K562 (cell line): Measurements from ENCODE around the gene TRIP6. TPM values are rescaled to one million over a fixed set of nuclear protein-coding genes. Genes with fewer than 3 reads are reported as not detected.
A peak's percentile ranks its signal among the peaks of the same experiment; 100 is the strongest.

Source experiments
- BHLHE40 ChIP-seq: IDR thresholded peaks from 2 replicates; pipeline ENCODE4 v1.6.1; 2011; ENCODE audit warnings: low read length, improper control_type of control experiment
- CEBPG ChIP-seq, 3 experiments: fragments of 200-800 bp in 1 of 3; sonication (Bioruptor generic) in 1 of 3; sonication (generic) in 1 of 3; formaldehyde crosslinking in 1 of 3; IDR thresholded peaks in 2 of 3; conservative IDR thresholded peaks in 1 of 3; 2 replicates each; pipeline versions ENCODE4 v1.6.1 to v1.8.0; 2016 to 2022; ENCODE audit warnings: missing compliant biosample characterization in 2 of 3, missing genetic modification characterization in 2 of 3, mild to moderate bottlenecking in 1 of 3, missing genetic modification reagents in 1 of 3
- CHD4 ChIP-seq: fragments of 200-600 bp; sonication (generic); IDR thresholded peaks from 3 replicates; pipeline ENCODE4 v1.6.1; 2012; ENCODE audit warnings: low read depth, mild to moderate bottlenecking, mixed read lengths, low read length, inconsistent platforms; ENCODE audit not compliant: insufficient read depth, insufficient replicate concordance, poor library complexity, severe bottlenecking
- CTBP1 ChIP-seq: fragments of 450-650 bp; IDR thresholded peaks from 2 replicates; pipeline ENCODE4 v1.6.1; 2016; ENCODE audit warnings: borderline replicate concordance
- CTCFL ChIP-seq: IDR thresholded peaks from 2 replicates; pipeline ENCODE4 v1.6.1; 2011; ENCODE audit warnings: borderline replicate concordance, low read depth, mild to moderate bottlenecking, moderate library complexity, low read length; ENCODE audit not compliant: insufficient read depth, poor library complexity, severe bottlenecking
- FOXA3 ChIP-seq, 2 experiments: fragments of 450-650 bp in 1 of 2; sonication (generic) in 1 of 2; formaldehyde crosslinking; IDR thresholded peaks in 1 of 2; conservative IDR thresholded peaks in 1 of 2; 2 replicates each; pipeline versions ENCODE4 v1.4.0 to v1.8.0; 2020 to 2022; ENCODE audit warnings: mild to moderate bottlenecking in 2 of 2, missing genetic modification reagents in 1 of 2
- GATAD2B ChIP-seq: fragments of 450-650 bp; IDR thresholded peaks from 2 replicates; pipeline ENCODE4 v1.6.1; 2017; ENCODE audit warnings: mild to moderate bottlenecking, borderline replicate concordance
- NFE2 ChIP-seq: IDR thresholded peaks from 2 replicates; pipeline ENCODE4 v1.6.1; 2014; ENCODE audit warnings: antibody characterized with exemption, low read depth
- PHF20 ChIP-seq: fragments of 450-650 bp; IDR thresholded peaks from 2 replicates; pipeline ENCODE4 v1.6.1; 2018; ENCODE audit not compliant: partially characterized antibody
- PHF8 ChIP-seq: fragments of 200-600 bp; sonication (generic); IDR thresholded peaks from 2 replicates; pipeline ENCODE4 v1.6.1; 2012; ENCODE audit warnings: mixed run types, mild to moderate bottlenecking, inconsistent platforms, low read length, moderate library complexity, borderline replicate concordance
- SETDB1 ChIP-seq: IDR thresholded peaks from one replicate; pipeline ENCODE4 v1.6.1; 2012; ENCODE audit warnings: low read length, control low read depth, inconsistent platforms
- SMAD2 ChIP-seq: fragments of 150-350 bp; IDR thresholded peaks from 2 replicates; pipeline ENCODE4 v1.6.1; 2014; ENCODE audit warnings: low read depth, mild to moderate bottlenecking, low read length
- SMARCA4 ChIP-seq: fragments of 450-650 bp; IDR thresholded peaks from 2 replicates; pipeline ENCODE4 v1.6.1; 2016
- SRSF1 ChIP-seq: fragments of 200-400 bp; formaldehyde crosslinking; IDR thresholded peaks from 2 replicates; pipeline ENCODE4 v1.6.1; 2017; ENCODE audit warnings: mild to moderate bottlenecking, low read depth, low read length, moderate library complexity
- TRIM25 ChIP-seq: fragments of 450-650 bp; IDR thresholded peaks from 2 replicates; pipeline ENCODE4 v1.7.0; 2016; ENCODE audit warnings: borderline replicate concordance
- ZC3H4 ChIP-seq: sonication (generic); formaldehyde crosslinking; IDR thresholded peaks from 2 replicates; pipeline ENCODE4 v1.9.0; 2021; ENCODE audit warnings: missing genetic modification reagents, borderline replicate concordance
- ZNF551 ChIP-seq: fragments of 250-450 bp; sonication (Bioruptor Pico); IDR thresholded peaks from 2 replicates; pipeline ENCODE4 v1.5.0; 2021; ENCODE audit warnings: mild to moderate bottlenecking, moderate library complexity
- ZNF57 ChIP-seq: fragments of 450-650 bp; formaldehyde crosslinking; IDR thresholded peaks from 2 replicates; pipeline ENCODE4 v1.4.0; 2020; ENCODE audit warnings: mild to moderate bottlenecking, moderate library complexity
- ZNF740 ChIP-seq, 3 experiments: fragments of 200-800 bp in 1 of 3; sonication (Bioruptor generic) in 1 of 3; sonication (generic) in 1 of 3; formaldehyde crosslinking in 1 of 3; IDR thresholded peaks; 2 replicates each; pipeline versions ENCODE4 v1.6.1 to v1.8.0; 2016 to 2022; ENCODE audit warnings: mild to moderate bottlenecking in 2 of 3, missing compliant biosample characterization in 2 of 3, missing genetic modification characterization in 2 of 3, missing genetic modification reagents in 1 of 3
- ZNF830 ChIP-seq: fragments of 250-450 bp; sonication (Bioruptor Pico); IDR thresholded peaks from 2 replicates; pipeline ENCODE4 v1.5.0; 2021; ENCODE audit warnings: mild to moderate bottlenecking
- polyA plus RNA-seq, 8 experiments: library from polyadenylated mRNA; depleted of rRNA in 4 of 8; stranded (reverse) in 5 of 8; unstranded in 3 of 8; fragments of >200 nt; fragmentation: Nextera tagmentation in 2 of 8; fragmentation: Illumina TruSeq in 1 of 8; extraction: Ambion mirVana in 2 of 8; extraction: Trizol in 1 of 8; gene quantifications; 2 replicates each; pipeline versions ENCODE4 v1.2.1 to v1.2.3, GENCODE V29; 2011 to 2014; ENCODE audit warnings: inconsistent platforms in 1 of 8, missing spikeins in 1 of 8
- total RNA-seq, 7 experiments: library from RNA; depleted of rRNA in 6 of 7; stranded (reverse); fragments of >200 nt in 6 of 7; fragmentation: Illumina TruSeq in 2 of 7; extraction: Trizol in 2 of 7; gene quantifications; 2 replicates each; pipeline versions ENCODE4 v1.2.1 to v1.2.3, GENCODE V29; 2011 to 2021; ENCODE audit warnings: low replicate concordance in 1 of 7

The TRIP6 gene
- total and polyA plus RNA-seq, 9 of the 15 experiments (the other 6 are each of a cell fraction or from before 2014, with no cell fraction given): 5.9 to 141 (median 54.0) TPM

- TF ChIP-seq CEBPG (CRISPR knock-in tag; IDR thresholded peaks at IDR 0.05) (no peak), CEBPG (tag; conservative IDR thresholded peaks at IDR 0.05 in 1 of 2, IDR thresholded peaks at IDR 0.05 in 1 of 2) (no peak), CHD4 (no peak), CTBP1 (peak; percentile 84; the same call in 1 of the 2 replicates), SETDB1 (no peak), TRIM25 (no peak), NFE2 (no peak), BHLHE40 (peak; percentile 59), SRSF1 (no peak), ZNF740 (CRISPR knock-in tag; IDR thresholded peaks at IDR 0.05) (no peak; the same call in 1 of the 2 replicates), ZNF740 (tag; IDR thresholded peaks at IDR 0.05) (no peak), ZC3H4 (no peak; the same call in 1 of the 2 replicates), PHF8 (peak; percentile 97), PHF20 (peak; percentile 98), FOXA3 (CRISPR knock-in tag; conservative IDR thresholded peaks at IDR 0.05 in 1 of 2, IDR thresholded peaks at IDR 0.05 in 1 of 2) (peak; percentile 29 to 37; a peak in 2 of 4 replicates), SMAD2 (no peak), CTCFL (peak; percentile 69), SMARCA4 (0 out of 2 replicates have a peak, but pooled peaks have one; percentile 11), GATAD2B (0 out of 2 replicates have a peak, but pooled peaks have one; percentile 62), ZNF551 (CRISPR knock-in tag) (no peak), ZNF57 (no peak), ZNF830 (peak; percentile 93)
Measured at GRCh38 chr7:100874577-100875355, 7.6 kb downstream of the TRIP6 start, which contains the start of gene SRRT (continued).
